GM19043 (cell line): Measurements from ENCODE around the gene B3GALNT2.
"Not testable (repeated sequence)": the region's sequence is repeated elsewhere in the genome, so short reads cannot be mapped to it uniquely, and the experiment has no call there.

Source experiments
- ATAC-seq: cut with Tn5 transposase; IDR thresholded peaks from one replicate; pipeline ENCODE4 v1.9.1; 2021; ENCODE audit warnings: low read depth; ENCODE audit not compliant: unreplicated experiment

The B3GALNT2 gene

DNA sequence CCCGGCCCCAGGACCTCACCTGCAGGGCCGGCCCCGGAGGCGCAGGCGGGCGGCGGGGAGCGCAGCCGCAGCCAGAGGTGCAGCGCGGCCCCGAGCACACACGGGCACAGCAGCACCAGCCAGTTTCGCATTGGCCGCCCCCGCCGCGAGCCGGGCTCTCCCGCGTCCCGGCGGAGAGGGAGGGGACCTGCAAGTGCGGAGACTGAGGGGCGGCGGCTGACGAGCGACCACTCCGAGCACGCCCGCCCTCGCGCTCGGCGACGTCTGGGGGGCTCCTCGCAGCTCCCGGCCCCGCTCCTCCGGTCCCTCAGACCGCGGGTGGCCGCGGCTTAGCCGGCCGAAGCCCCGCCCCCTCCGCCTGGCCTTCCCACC lies at the start of gene B3GALNT2:
Gene B3GALNT2, minus strand, starts transcription at position 331 of the 372 bp plus-strand sequence. Its CDS starts 200 bp downstream, at position 131.
- ATAC-seq: peak; percentile 32

GRCh38 chr1:235553112-235553551 lies 48.9 kb upstream of the B3GALNT2 start:
- no peak for ATAC-seq

GRCh38 chr1:235552146-235552716 lies 48.0 kb upstream of the B3GALNT2 start:
- ATAC-seq: no peak

GRCh38 chr1:235549351-235550139 lies 45.3 kb upstream of the B3GALNT2 start:
- ATAC-seq: no peak

DNA sequence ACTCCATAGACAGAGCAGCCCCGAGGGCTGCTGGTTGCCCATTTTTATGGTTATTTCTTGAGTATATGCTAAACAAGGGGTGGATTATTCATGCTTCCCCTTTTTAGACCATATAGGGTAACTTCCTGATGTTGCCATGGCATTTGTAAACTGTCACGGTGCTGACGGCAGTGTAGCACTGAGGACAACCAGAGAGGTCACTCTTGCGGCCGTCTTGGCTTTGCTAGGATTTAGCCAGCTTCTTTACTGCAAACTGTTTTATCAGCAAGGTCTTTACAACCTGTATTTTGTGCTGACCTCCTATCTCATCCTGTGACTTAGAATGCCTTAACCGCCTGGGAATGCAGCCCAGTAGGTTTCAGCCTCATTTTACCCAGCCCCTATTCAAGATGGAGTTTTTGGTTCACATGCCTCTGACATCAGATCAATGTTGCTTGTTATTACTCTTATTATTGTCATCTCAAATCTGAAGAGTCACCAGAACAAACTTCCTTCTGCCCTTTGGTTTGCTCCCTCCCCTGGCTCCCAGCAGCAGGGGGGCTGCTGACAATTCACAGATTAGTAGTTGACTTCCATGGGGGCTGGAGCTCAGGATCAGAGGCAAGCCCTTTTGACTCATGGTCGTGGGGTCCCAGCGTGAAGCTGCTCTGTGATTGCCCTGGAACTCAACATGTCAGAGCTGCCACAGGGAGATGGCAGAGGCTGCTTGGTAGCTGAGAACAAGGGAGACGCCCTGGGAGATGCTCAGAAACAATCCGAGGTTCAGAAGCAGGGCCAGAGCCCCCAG lies 42.3 kb upstream of the B3GALNT2 start:
- ATAC-seq: not testable (repeated sequence)

DNA sequence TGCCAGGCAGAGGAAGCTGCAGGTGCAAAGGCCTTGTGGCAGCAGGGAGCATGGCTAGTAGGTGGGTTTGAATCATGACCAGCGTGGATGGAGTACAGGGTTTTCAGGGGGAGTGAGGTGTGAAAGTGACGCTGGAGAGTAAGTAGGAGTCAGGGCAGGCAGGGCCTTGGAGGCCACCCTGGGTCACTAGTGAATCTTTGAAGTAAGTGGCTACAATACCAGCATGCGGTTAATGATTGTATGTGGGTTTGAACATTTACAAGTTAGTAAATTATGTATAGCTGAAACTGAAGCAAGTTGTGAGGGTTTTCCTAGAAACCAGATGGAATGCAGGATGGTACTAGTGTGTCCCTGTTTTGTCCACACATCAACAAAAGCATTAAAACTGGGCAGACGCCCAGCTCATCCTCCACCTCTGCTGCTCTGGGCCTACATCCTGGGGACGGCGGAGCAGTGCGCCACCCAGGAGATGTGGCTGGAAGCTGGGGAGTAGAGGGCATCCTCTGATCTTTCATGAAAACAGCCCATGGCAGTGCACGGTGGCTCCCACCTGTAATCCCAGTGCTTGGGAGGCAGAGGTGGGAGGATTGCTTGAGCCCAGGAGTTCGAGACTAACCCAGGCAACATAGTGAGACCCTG lies 41.2 kb upstream of the B3GALNT2 start:
- no peak for ATAC-seq

GRCh38 chr1:235542845-235543244 lies 38.6 kb upstream of the B3GALNT2 start:
- not testable (repeated sequence) for ATAC-seq

- no peak for ATAC-seq
Measured at GRCh38 chr1:235533476-235534168, 29.4 kb upstream of the B3GALNT2 start.

DNA sequence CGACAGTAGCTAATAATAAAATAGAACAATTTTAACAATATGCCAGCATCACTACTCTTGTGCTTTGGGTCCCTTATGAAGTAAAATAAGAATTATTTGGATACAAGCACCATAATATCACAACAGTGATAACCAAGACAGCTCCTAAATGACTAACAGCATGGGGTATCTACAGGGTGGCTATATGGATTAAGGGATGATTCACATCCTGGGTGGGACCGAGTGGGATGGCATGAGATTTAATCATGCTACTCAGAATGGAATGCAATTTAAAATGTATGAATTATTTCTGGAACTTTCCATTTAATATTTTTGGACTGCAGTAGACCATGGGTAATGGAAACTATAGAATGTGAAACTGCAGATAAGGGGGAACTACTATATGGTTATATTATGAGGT lies 28.1 kb upstream of the B3GALNT2 start:
- ATAC-seq: no peak

DNA sequence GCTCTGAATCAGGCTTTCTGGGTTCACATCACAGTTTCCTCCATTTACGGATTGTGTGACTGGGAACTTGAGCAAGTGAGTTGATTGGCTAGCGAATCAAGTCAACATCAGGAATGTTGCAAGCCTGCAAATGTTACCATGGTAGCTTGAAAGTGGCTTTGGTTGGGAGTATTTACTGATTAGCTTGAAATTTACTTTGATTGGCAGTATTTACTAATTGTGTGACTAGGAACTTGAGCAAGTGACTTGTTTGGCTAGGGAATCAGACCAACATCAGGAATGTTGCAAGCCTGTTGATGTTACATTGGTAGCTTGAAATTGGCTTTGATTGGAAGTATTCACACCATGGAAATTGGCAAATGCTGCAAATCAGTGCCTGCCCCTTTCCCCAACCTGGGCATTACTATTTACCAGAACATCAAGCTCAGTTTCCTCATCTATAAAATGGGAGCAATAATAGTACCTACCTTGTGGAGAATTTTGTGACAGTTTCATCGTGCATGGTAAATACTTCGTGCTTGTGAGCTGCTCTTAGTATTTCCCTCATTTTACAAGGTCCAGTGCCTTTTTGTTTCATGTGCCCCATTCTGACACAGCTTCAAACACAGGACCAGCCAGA lies 23.1 kb upstream of the B3GALNT2 start:
- ATAC-seq: no peak

GRCh38 chr1:235525314-235525713 lies 21.1 kb upstream of the B3GALNT2 start:
- no peak for ATAC-seq

- no peak for ATAC-seq
Measured at GRCh38 chr1:235516862-235517446, 12.7 kb upstream of the B3GALNT2 start.

DNA sequence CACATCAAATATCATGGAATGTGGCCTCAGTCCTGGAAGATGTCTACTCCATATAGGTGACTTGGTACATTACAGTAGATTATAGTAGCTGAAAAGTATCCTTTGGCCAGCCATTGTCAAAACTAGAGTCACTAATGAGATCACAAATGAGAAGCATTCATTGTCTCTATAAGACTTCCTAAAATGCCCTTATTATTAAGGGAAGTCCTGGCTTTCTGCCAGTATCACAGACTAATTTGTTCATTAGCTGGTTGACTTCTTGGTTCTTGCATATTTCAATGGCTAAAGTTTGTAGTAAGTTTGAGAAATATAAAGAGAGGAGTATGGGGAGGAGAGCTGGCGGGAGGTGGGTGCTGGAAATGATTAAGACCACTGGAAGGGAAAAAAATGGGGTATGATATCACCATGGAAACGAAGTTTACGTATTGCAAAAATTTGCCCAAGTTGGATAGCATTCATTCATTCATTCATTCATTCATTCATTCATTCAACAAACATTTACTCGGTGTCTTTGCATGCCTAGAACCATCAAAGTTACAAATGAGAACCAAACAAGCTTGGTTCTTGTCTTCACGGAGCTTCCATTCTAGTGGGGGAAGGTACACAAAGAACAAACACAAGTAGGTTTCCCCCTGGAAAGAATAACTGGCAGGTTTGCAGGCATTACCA lies 11.7 kb upstream of the B3GALNT2 start:
- no peak for ATAC-seq

GRCh38 chr1:235513495-235514366 lies 9.5 kb upstream of the B3GALNT2 start:
- ATAC-seq: no peak

DNA sequence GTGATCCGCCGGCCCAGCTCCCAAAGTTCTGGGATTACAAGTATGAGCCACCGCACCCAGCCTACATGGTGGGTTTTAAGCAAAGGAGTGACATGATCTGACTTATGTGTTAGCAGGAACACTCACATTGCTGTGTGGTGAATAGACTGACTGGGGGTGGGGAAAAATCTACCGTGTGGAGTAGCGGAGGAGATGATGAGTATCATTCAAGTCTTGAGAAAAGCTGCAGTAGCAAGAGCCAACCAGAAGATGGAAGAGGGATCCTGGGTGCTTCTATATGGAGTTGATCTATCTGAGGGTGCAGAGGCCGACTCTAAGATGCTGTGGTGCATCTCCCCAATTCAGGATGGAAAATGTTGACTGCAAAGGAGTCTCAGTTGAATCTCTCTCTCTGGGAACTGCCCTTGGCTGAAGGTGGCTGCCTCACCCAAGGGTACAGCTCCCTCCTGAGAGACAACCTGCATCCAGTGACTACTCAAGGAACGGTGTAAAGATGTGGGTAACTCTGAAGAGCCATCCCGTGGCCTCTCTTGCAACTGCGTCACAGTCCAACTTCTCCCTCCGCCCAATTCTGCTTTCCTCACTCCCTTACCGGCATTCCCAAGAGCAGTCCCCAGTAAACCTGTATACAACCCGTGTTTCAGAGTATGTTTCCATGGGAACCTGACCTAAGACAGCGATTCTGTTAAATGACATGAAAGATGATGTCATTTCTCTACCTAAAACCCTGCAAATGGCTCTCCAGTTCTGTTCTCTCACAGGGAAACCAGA lies 7.4 kb upstream of the B3GALNT2 start:
- ATAC-seq: no peak

DNA sequence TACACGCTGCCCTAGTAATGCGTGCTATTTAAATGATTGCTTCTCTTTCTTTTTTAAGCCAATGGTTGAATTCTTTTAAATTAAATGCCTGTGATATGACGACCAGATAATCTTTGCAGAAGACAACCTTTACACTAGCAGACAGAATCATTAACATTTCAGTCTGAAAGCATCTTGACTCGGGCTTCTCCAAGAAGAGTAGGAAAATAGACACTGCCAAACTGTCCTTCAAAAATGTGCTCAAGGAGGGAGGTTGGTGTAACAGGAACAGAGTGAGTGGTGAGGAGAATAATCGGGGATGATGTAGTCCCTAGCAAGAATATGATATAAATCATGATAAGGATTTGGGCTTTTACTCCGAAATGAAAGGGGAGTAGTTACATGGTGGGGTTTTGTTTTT lies 6.6 kb upstream of the B3GALNT2 start:
- no peak for ATAC-seq

GRCh38 chr1:235507623-235508022 lies 3.4 kb upstream of the B3GALNT2 start:
- no peak for ATAC-seq
